ENCODE results near the gene AMN.

Gene AMN

GRCh38 chr14:102940729-102941362, 18.4 kb downstream of the AMN start:
- no peaks in the 10 kb centered on the region for H3K36me3 ChIP-seq (ENCODE audit: insufficient read depth)
- no peak for TF ChIP-seq CTCF (conservative IDR thresholded peaks at IDR 0.05; ENCODE audit: low read depth, low read length)
- no peak overlapping the region for H2AFZ ChIP-seq (ENCODE audit: low read depth)
- no peaks in the 10 kb centered on the region for H3K4me1 ChIP-seq (ENCODE audit: low read depth, poor library complexity, severe bottlenecking)
- no peaks in the 10 kb centered on the region for H4K20me1 ChIP-seq (ENCODE audit: insufficient read depth)
- H3K27me3 ChIP-seq (ENCODE audit: insufficient read depth, low read depth): no peaks in the 10 kb centered on the region
- no peak overlapping the region for H3K9ac ChIP-seq
- H3K79me2 ChIP-seq (ENCODE audit: insufficient read depth, low read depth): no peaks in the 10 kb centered on the region
- no peak overlapping the region for H3K4me2 ChIP-seq
- H3K27ac ChIP-seq: no peak overlapping the region
- H3K4me3 ChIP-seq (IDR thresholded peaks at IDR 0.05; ENCODE audit: insufficient read depth, low read depth, low read length): no peak overlapping the region

- no peak for TF ChIP-seq CTCF (conservative IDR thresholded peaks at IDR 0.05; ENCODE audit: low read depth, low read length)
- no peaks in the 10 kb centered on the region for H3K27me3 ChIP-seq (ENCODE audit: insufficient read depth, low read depth)
- no peaks in the 10 kb centered on the region for H3K36me3 ChIP-seq (ENCODE audit: insufficient read depth)
- no peak overlapping the region for H3K9ac ChIP-seq
- H3K4me1 ChIP-seq (ENCODE audit: low read depth, poor library complexity, severe bottlenecking): no peaks in the 10 kb centered on the region
- H3K4me2 ChIP-seq: no peak overlapping the region
- no peak overlapping the region for H3K4me3 ChIP-seq (IDR thresholded peaks at IDR 0.05; ENCODE audit: insufficient read depth, low read depth, low read length)
- H3K27ac ChIP-seq: no peak overlapping the region
- no peaks in the 10 kb centered on the region for H4K20me1 ChIP-seq (ENCODE audit: insufficient read depth)
- H2AFZ ChIP-seq (ENCODE audit: low read depth): no peak overlapping the region
- no peaks in the 10 kb centered on the region for H3K79me2 ChIP-seq (ENCODE audit: insufficient read depth, low read depth)
Measured at GRCh38 chr14:102941419-102942011, 19.1 kb downstream of the AMN start.

GRCh38 chr14:102942069-102942468, 19.6 kb downstream of the AMN start:
- Histone ChIP-seq H2AFZ (ENCODE audit: low read depth) (no peak overlapping the region), H3K4me2 (no peak overlapping the region)

GRCh38 chr14:102943454-102943853, 21.0 kb downstream of the AMN start:
- Histone ChIP-seq H3K27me3 (ENCODE audit: insufficient read depth, low read depth) (no peaks in the 10 kb centered on the region), H3K4me2 (no peak overlapping the region), H3K4me3 (IDR thresholded peaks at IDR 0.05; ENCODE audit: insufficient read depth, low read depth, low read length) (no peak overlapping the region), H3K27ac (no peak overlapping the region), H3K36me3 (ENCODE audit: insufficient read depth) (no peaks in the 10 kb centered on the region), H2AFZ (ENCODE audit: low read depth) (no peak overlapping the region), H4K20me1 (ENCODE audit: insufficient read depth) (no peaks in the 10 kb centered on the region), H3K4me1 (ENCODE audit: low read depth, poor library complexity, severe bottlenecking) (no peaks in the 10 kb centered on the region), H3K9ac (no peak overlapping the region), H3K79me2 (ENCODE audit: insufficient read depth, low read depth) (no peaks in the 10 kb centered on the region)
- no peak for TF ChIP-seq CTCF (conservative IDR thresholded peaks at IDR 0.05; ENCODE audit: low read depth, low read length)

More at GRCh38 chr14:102942069-102942468, 19.6 kb downstream of the AMN start:
- no peak overlapping the region for H3K9ac ChIP-seq
- H3K27ac ChIP-seq: no peak overlapping the region
- no peaks in the 10 kb centered on the region for H3K36me3 ChIP-seq (ENCODE audit: insufficient read depth)
- no peak for TF ChIP-seq CTCF (conservative IDR thresholded peaks at IDR 0.05; ENCODE audit: low read depth, low read length)
- no peak overlapping the region for H3K4me3 ChIP-seq (IDR thresholded peaks at IDR 0.05; ENCODE audit: insufficient read depth, low read depth, low read length)
- no peaks in the 10 kb centered on the region for H3K79me2 ChIP-seq (ENCODE audit: insufficient read depth, low read depth)
- no peaks in the 10 kb centered on the region for H4K20me1 ChIP-seq (ENCODE audit: insufficient read depth)
- H3K4me1 ChIP-seq (ENCODE audit: low read depth, poor library complexity, severe bottlenecking): no peaks in the 10 kb centered on the region
- H3K27me3 ChIP-seq (ENCODE audit: insufficient read depth, low read depth): no peaks in the 10 kb centered on the region

Measured in KMS-11 (cell line).